DMS79 (cell line): ENCODE measurements around the gene RAD51B.
A peak's percentile ranks its signal among the peaks of the same experiment; 100 is the strongest.
"Not testable (repeated sequence)": the region's sequence is repeated elsewhere in the genome, so short reads cannot be mapped to it uniquely, and the experiment has no call there.

Source experiments
- DNase-seq: peaks from one replicate; lab custom pipeline; 2025; lab: John Stamatoyannopoulos, UW

RAD51B gene

DNA sequence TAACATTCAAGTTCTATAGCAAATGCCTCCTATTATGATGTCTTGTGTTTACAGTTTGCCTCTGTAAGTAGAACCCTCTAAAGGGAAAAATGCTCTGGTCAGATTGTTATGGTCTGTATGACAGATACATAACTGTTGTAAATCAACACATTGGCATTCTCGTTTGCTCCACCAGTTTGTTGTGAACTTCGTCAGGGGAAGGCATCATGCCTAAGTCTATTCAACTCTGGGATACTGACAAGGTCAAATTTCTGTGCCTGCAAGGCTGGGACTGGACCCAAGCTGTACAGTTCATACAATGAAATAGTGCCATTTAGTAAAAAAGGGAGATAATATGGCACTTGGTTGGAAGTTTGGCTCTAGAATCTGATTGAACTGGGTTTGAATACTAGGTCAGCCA, 392.3 kb downstream of the RAD51B start:
- DNase-seq = no peak

DNA sequence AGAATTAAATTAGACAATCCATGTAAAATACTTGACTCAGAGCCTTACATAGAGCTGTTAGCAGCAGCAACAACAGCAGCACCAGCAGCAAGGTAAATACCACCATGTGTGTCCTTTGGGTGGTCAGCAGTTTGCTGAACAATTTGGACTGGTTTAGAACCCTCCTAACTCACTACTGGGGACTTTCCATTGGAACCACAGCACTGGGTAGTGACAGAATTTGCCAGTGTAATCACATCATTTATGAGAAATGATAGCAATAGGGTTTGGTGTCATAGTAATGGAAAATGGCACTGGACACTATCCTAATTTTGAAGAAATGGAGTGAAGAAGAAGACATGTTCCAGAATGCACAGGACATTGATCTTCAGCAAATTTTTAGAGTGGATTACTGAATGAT, 392.8 kb downstream of the RAD51B start:
- no peak for DNase-seq

DNA sequence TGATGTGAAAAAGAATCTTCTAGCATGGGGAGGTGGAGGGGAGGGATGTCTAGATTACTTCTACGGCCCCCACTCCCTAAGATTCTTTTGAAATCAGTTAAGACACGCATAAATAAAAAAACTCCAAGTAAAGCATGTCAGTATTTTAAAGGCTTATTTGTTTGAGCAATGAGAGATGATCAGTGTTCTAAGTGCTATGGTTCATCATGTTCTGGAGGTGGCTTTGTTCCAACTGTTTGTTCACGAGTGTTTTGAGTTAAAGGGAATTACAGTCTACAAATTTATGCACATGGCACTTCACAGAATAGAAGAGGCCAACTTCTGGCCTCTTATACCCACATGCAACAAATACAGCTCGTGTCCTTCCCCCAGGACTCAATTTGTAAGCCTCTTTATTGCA, 394.9 kb downstream of the RAD51B start:
- peak; percentile 77 for DNase-seq

DNA sequence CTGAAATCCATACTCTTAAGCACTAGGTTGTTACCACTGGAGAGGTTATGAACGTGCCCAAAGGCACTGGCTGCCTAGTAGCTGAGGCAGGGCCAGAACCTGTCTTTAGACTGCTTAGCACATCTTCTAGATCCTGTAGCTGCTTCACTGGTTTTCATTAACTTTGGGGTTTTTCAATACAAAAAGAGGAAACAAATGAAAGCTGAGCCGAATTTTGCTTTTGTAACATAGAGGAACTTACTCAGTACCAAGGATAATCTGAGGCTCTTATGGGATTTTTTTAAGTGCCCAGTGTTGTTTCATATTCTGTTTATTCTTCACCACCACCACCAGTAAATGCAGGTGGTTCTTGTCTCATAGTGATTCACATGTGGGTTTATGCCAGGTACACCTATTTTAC, 396.1 kb downstream of the RAD51B start:
- DNase-seq = no peak

DNA sequence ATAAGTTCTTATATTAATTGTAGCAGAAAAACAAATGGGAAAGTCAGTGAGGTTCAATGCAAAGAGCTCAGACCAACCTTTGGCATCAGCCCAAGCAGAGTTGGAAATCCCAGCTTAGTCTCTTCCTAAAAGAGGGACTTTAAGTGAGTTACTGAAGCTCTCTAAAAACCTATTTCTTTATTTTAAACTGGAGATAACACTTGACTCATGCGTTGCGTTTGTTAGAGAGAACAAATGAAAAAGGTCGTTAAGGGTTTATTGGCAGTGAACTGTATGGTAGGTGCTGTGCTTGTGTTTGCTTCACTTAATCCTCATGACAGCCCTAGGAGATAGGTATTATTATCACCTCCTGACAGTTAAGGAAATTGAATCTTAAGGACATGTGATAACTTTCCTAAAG, 396.5 kb downstream of the RAD51B start:
- DNase-seq = no peak

DNA sequence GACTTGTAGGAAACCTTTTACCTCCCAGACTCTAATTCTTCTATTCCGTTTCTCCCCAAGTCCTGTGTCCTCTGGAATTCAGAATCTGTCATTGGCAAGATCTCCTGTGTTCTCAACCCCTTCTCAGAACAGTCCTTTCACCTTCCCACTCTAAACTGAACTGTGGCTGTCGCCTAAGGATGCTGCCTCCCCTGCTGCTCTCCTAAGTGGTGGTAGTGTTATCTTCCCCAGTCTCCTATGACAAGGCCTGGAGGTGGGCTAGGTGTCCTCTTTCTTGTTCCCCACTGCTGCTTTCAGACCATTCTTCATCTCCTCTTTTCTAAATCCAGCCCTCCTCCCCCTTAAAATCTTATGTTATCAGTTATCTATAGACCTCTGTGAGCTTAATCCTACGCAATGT, 397.4 kb downstream of the RAD51B start:
- no peak for DNase-seq

DNA sequence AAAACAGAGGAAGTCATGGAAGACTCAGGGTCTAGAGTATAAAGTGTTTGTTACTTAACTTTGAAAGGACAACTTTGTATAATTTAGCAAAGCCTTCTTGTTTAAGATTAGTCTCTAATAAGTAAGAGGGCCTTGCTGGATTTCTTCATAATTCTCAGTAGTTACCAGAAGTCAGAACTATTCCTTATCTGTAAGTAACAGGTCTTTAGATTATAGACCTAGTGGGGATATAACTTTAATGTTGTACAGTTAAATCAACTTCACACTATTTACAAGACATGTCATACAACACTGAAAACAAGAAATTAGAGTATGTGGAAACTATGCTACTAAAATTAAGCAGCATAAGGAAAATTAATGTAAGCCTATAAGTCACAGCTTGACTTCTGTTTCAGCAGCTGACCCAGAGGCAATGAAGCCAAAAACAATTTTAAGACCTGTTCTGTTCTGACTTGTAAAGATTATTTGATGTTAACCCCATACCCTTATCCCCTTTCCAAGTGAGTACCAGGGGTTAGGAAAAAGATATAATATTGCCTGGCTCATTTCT, 398.3 kb downstream of the RAD51B start:
- DNase-seq = no peak

DNA sequence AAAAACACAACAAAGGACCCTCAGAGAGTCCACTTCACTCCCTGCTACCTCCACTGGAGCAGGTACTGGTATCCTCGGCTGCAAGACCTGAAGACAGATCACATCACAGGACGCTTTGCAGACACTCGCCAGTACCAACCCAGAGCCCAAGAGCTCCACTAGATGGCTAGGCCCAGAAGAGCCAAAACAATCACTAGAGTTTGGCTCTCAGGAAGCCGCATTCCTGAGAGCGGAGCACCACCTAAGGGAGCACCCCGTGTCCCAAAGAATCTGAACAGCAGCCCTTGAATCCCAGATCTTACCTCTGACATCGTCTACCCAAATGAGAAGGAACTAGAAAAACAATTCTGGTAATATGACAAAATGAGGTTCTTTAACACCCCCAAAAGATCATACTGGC, 399.8 kb downstream of the RAD51B start:
- DNase-seq = no peak

DNA sequence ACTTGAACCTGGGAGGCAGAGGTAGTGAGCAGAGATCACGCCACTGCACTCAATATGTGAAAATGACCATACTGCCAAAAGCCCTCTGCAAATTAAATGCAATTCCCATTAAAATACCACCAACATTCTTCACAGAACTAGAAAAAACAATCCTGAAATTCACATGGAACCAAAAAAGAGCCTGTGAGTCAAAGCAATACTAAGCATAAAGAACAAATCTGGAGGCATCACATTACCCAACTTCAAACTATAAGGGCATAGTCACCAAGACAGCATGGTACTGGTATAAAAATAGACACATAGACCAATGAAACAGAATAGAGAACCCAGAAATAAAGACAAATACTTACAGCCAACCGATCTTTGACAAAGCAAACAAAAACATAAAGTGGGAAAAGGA, 401.5 kb downstream of the RAD51B start:
- not testable (repeated sequence) for DNase-seq

DNA sequence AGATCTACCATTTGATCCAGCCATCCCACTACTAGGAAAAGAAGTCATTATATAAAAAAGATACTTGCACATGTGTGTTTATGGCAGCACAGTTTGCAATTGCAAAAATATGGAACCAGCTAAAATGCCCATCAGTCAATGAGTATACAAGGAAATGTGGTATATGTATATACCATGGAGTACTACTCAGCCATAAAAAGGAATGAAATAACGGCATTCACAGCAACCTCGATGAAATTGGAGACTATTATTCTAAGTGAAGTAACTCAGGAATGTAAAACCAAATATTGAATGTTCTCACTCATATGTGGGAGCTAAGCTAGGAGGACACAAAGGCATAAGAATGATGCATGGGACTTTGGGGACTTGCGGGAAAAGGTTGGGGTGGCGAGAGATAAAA, 402.6 kb downstream of the RAD51B start:
- no peak for DNase-seq

DNA sequence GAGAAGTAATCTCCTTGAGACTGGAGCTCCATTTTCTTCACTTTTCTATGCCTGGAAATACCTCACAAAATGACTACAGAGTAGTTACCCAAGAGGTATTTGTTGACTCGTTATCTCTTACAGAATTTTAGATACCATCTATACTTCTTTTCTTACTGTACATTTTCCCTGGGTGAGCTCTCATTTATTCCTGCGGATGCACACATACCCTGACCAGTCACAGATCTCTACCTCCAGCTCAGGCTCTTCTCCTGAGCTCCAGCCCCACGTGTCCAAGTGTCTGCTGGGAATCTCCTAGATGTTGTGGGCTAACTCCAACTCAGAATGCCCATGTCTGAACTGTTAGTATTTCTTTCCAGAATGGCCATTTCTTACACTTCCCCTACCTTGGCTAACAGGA, 403.1 kb downstream of the RAD51B start:
- DNase-seq = no peak

DNA sequence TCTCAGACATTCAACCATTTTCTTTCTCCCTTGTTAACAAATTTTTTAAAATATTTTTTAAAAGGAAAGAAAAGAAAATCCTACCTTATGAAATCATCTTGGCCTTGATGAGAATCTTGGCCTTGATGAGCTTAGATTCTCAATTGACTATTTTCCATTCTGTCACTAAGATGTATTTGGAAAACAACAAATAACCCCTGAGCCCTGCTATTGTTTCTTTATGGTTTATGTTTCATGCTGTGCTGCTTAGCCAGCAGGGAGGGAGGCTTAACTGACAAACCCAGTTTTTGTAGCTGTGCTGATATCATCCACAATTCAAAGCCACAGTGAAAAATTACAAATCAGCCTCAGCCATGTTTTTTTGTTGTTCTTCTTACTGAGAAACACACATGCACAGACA, 404.1 kb downstream of the RAD51B start:
- DNase-seq = no peak

DNA sequence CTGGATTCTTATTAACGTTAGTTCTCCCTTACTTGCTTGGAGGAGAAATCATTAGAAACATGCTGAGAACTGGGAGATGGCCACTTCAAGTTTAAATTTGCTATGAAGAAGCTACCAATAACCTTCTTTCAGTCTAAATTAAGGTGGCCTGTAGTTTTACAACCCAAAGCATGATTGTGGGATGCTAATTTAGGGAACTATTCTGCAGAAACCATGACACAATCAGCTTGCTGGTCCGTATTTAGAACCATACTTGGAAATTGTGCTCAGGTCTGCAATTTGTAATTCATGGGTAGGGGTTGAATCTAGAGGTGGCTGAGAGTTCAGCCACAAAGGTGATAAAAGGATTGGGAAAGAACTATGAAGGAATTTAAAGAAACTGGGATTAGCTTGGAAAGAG, 405.7 kb downstream of the RAD51B start:
- DNase-seq = no peak

DNA sequence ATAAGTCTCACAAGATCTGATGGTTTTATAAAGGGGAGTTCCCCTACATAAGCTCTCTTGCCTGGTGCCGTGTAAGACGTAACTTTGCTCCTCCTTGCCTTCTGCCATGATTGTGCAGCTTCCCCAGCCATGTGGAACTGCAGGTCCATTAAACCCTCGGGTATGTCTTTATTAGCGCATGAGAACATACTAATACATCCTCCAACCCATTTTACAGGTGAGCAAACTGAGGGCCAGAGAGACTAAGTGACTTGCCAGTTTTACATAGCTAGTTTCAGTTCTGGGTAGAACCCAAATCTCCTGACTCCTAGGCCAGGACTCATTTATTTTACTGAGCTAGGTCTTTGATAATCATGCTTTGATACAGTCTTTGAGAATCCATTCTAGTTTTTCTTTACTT, 406.9 kb downstream of the RAD51B start:
- DNase-seq = no peak

DNA sequence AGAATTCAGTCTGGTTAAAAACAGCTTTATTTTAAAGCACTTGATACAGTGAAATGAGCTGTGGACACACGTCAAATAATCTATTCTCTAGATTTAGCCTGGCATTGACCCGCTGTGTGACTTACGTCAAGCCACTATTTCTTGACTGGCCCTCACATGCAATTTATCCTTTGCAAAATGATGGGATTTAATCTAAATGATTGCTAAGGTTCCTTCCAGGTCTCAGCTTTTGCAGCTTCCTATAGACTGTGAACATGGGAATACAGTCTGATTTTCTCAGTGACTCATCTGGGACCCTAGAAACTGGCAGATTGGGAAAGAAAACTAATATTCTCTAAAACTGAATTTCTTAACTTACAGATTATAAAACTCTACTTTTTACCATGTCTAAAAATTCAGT, 409.1 kb downstream of the RAD51B start:
- DNase-seq = no peak

DNA sequence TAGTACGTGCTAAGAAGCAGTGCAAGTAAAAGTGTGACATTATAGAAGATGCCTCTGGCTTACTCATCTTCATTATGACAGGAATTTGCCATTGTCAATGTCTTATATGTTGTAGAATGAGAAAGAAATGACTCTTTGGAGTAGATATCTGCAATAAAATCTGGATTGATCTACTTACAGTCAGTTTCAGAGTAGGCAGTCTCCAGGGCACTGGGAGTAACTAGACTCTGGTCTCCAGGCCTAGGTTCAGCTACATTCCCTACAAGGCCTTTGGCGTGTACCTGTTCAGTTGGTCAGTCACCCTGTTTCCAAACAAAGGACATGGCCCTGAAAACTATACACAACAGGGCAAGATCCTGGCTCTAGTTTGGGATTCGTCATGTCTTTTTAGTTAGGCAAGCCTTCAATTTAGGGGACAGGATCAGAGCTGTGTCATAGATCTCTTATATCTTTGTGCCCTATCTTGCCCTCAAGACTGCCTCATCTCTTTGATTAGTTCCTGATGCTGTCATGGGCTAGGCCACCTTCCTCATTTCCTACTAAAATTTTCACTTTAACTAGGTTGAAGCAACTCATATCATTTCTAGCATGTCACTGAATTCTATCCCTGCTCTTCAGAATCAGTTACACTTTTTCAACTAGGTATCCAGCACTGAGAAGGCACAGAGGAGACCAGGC, 410.0 kb downstream of the RAD51B start:
- no peak for DNase-seq

DNA sequence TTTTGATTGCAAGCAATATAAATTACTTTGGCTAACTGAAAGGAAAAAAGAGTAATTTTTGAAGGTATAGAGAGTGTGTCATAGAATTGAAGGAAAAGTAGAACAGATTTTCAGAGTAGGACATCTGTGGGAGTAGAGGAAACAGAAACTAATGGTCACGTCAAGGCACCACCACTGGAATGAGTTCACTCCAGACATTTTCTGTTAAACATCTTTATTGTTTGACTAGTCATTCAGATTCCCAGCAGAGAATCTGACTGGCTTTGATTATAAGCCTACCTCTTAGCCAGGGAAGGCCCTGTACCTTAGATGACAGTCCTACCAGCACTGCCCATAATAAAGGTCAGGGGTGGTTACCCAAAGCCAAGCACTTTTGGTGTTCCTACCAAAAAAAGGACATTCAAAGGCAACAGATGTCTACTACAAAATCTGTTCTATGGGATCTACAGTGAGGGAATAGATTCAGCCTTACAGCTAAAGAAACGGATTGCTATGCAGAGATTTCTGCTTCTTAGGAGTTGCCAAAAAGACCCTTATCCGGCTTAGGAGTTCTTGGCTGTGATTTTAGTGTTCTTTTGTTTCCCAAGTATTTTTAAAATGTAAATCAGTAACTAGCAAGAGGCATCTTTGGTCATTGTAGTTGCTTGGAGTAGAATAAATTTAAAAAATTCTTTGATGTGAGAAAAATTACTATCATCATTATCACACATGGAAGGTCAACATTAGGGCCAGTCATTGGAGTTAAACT, 410.8 kb downstream of the RAD51B start:
- no peak for DNase-seq

DNA sequence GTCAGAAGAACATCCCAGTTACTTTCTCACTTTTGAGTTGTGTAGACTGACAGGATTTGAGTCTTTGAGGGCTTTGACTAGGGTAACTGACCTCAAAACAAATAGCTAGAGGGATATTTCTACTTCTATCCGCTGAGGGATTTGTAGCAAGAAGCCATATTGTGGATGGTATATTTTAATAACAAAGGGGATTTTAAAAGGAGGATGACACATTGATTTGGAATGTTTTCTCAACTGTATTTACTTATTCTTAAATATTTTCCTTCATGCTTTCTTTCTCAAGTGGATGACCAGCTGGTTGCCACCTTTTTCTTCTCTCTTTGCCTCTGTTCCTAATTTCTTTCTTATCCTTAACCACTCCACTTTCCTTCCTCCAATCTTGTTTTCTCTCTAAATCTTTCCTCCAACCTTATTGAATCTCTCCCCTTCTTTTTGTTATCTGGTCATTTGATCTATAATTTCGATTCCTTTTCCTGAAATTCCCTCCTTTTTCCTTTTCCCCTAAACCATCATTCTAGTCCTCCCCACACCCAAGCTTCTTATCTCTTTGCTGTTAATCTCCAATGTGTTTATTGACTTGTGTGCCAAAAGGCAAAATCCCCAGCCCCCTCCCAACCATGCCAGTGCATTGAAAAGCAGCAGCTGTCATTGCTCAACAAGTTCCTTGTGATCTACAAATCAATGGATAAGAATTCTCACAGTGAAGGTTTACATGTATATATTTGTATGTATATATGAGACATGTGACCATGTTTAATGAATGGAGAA, 411.6 kb downstream of the RAD51B start:
- DNase-seq = no peak

DNA sequence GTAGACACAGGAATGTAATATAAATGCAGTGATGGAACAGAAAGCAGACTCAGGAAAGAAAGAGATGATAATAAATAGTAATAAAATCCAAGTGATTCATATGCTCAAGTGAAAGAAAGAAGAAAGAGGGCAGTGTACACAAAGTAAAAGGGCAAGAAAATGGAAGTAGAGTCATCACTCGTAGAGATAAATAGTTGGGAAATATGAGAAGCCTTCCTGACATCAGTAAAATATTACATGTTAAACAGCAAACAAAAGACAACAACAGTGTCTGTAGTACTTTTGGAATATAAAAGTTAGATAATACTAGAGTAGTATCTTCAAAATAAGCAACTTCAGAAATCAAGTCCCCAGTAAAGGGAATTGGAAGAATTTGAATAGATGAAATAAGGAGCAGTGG, 412.3 kb downstream of the RAD51B start:
- no peak for DNase-seq

DNA sequence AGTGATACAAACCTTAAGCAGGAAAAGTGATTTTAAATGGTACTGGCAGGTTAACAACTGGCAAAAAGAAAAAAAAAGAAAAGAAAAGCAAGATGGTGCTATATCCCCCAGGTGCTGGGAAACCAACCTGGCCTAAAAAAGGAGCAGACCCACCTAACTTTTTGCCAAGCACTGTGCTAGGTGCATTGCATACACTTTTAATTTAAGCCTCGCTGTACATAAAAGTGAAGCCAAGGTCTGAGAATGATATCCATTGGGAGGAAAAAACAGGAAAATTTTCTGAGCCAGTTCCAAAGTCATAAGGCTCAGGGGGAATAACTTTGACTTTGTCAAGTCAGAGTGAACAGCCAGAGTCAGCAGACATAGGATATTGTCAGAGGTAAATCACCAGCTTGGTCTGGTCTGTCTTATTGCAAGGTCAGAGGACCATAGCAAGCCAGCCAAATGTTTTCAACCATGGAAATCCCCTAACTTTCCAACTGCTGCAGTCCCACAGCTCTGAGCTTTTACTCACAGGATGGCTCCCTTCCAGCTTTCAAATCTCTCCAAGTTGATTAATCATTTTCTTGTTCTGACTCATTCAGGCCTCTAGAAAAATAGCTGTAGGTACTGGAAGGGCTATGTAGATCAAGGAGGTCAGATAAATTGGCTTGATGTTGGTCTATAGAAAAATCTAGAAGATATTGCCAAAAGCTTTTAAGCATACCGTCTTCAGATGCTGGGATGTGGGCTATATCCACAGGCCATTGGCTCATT, 412.9 kb downstream of the RAD51B start:
- peak; percentile 20 for DNase-seq

DNA sequence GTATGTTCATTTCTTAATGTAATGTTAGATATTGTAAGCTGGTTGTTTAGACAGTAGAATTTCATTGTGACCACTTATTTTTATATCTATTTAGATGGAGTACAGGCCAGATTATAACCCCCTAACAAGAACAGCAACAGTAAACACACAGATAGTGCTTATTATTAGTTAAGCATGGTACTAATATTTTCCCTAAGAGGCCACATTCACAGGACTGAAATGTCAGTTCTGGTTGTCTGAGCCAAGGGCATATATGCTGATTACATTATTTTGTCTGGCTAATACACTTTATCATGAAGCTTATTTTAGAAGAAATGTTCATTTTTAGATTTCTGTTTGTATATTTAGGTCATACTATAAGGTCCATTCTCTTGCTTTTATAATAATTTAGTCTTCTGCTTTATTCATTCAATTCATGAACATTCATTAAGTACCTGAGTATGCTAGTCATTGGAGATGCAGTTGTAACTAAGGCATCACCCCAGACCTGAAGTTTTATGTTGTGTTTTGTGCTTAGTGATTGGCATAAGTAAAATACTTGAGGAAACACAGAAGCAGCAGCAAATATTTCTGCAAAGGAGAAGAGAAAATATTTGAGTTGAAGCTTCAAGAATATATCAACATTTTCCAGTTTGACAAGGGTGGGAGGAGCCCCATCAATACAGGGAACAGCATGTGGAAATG, 413.7 kb downstream of the RAD51B start:
- DNase-seq = no peak
